Activated CD4-positive, alpha-beta T cell treated with anti-CD3 and anti-CD28 coated beads, Interleukin-10, Interleukin-2, amounts not matched to agents 100 ng/mL and 50 ng/mL, durations not matched to agents 16 hours and 8 hours (primary cell): Measurements from ENCODE around the gene PIAS1.
"Not testable (repeated sequence)": the region's sequence is repeated elsewhere in the genome, so short reads cannot be mapped to it uniquely, and the experiment has no call there.

Source experiments
- DNase-seq: peaks from one replicate; pipeline ENCODE4 v3.0.0-alpha.2; 2020

The PIAS1 gene

GRCh38 chr15:68038246-68038645 lies 15.9 kb upstream of the PIAS1 start:
- DNase-seq = no peak

DNA sequence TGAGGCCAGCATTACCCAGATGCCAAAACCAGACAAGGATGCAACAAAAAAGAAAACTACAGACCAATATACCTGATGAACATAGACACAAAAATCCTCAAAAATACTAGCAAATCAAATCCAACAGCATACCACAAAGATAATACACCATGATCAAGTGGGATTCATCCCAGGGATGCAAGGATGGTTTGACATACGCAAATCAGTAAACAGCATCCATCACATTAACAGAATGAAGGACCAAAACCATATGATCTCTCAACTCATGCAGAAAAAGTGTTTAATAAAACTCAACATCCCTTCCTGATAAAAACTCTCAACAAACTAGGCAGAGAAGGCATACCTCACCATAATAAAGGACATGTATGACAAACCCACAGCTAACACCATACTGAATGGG lies 14.0 kb upstream of the PIAS1 start:
- DNase-seq = no peak

GRCh38 chr15:68042156-68042854 lies 11.8 kb upstream of the PIAS1 start:
- DNase-seq = no peak

DNA sequence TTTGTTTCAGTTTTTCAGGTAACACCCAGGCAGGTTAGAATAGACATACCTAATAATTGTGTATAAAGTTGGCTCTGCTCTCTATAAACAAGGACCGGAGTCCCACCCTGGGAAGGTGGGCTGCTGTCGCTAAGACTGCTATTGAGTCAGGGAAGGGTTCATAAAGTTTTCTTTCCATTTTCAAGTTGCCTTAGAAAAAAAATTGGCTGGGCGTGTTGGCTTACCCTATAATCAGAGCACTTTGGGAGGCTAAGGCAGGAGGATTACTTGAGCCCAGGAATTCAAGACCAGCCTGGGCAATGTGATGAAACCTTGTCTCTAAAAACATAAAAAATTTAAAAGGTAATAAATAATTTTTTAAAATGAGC lies 11.3 kb upstream of the PIAS1 start:
- no peak for DNase-seq

- DNase-seq = no peak
Measured at GRCh38 chr15:68045289-68046265, 8.5 kb upstream of the PIAS1 start.

- DNase-seq = no peak
Measured at GRCh38 chr15:68047826-68048225, 6.3 kb upstream of the PIAS1 start.

GRCh38 chr15:68051109-68051508 lies 3.0 kb upstream of the PIAS1 start:
- DNase-seq = no peak

DNA sequence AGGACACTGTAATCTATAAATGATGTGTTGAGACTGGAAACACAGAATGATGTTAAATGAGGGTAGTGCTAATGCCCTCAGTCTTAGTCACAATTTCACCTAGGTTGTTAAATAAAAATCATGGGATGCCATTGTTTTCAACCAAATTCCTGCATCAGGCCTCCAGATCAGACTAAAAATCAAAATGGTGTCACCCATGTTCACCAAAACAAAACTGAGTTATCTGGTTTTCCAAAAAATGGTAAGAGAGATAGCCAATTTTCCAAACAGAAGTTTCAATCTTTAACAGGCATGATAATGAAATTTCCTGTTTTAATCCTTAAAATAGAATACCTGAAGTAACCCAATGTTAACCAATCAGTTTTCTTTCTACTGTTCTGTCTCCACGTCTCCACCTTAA lies 2.2 kb upstream of the PIAS1 start:
- no peak for DNase-seq

DNA sequence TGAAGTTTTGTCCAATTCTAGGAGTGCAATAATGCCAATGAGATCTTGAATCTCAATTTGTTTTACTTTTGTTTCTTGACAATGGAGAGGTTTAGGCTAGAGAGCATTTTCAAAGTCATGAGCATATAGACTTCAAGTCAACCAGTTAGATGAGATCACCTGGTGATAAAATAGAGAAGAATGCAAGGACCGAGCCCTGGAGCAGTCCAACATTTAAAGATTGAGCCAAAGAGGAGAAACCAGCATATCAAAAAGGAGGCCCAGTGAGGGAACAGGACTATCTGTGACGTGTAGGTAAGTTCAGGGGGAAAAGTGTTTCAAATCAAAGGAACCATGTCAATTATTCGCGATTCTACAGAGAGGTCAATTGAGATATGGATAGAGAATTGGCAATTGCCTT lies 1.7 kb upstream of the PIAS1 start:
- no peak for DNase-seq

GRCh38 chr15:68053001-68053400 lies 1.1 kb upstream of the PIAS1 start:
- DNase-seq = no peak

GRCh38 chr15:68054628-68055223 lies 611 bp downstream of the PIAS1 start:
- peak; percentile 34 for DNase-seq

DNA sequence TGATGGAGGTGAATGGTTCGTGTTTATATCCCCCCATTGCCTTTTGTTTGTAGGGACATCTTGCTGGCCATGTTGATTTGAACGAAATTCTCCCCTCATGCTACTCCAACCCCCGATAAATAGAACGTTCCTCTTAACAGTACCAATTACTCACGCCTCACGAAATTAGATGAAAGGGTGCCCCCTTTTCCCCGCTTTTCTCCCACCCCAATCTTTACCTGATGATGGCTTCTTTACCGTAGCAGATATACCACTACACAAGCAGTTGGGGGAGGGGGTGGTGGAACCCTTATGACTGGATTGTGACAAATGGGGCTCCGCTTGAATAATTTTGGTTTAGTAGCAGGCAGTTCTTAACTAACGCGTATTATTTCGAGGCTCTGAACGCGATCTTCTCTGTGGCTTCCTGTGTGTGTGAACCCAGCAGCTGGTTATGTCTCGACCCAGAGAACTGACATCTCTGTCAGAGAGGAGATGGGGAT lies 1.1 kb downstream of the PIAS1 start:
- DNase-seq = peak; percentile 78

DNA sequence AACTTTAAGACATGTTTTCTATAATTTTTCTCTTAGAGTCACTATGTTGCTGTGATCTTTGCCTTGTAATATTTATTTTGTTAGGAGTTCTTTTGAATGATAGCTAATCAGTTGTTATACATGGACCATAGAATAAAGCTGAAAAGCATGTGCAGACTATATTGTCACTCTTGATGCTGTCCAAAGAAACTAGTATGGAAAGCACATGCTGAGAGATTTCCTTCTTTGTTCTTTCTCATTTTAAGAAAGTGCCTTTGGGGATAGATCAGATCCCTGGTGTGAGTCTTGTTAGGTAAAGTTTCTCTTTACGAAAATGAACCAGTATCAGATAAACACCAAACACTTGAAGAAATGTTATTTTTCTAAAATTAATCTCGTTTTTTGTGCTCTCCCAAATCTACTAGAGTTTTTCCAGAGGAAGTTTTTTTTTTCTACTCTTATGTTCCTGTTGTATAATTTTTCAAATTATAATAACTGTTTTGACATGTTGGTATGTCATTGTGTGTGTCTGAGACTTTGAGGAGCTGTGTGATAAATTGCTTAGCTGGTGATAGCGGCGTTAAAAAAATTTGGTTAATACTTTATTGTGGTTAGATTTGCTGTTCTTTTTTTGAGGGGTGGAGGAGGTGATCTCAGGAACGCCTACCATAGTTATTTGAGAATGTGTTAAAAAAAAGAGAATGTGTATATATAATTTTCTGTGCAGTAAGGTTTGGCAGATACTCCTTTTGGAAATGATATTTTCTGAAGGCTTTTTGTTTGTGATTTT lies 2.2 kb downstream of the PIAS1 start:
- no peak for DNase-seq

DNA sequence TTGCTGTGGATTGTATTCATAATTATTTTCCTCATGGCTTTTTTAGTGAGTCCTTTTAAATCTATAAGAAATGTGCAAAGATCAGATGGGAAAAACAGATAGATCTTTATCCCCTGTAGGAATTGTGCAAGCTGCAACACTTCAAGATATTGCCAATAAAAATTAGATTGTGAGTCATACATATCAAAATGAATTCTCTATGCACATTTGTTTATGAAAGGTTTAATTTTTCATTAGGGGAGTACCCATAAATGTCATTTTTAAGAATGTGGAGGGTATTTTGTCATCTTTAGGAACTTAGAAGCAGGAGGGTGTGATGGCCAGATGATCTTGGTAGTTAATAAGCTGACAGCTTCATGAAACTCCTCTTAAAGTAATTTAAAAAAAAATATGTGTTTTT lies 2.9 kb downstream of the PIAS1 start:
- no peak for DNase-seq

DNA sequence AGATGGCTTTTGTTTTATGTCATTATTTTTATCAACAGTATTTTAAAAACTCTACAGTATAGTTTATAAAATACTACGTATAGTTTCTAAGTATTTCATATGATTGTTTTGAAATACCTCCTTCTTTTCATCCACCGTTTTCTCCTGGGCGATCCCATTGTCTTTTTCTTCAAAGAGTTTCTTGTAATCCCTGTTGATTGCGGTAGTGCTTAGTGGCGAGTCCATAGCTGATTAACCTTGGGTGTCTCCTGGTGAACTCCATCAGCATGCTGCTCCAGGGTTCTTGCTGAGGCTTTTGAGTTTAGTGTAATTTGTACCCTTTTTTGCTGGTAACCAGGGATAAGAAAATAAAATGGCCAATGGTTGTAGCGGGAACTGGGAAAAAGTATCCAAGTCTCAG lies 3.6 kb downstream of the PIAS1 start:
- no peak for DNase-seq

GRCh38 chr15:68058970-68059369 lies 4.9 kb downstream of the PIAS1 start:
- not testable (repeated sequence) for DNase-seq

- DNase-seq = no peak
Measured at GRCh38 chr15:68059630-68060029, 5.5 kb downstream of the PIAS1 start.

GRCh38 chr15:68061171-68061570 lies 7.1 kb downstream of the PIAS1 start:
- no peak for DNase-seq

DNA sequence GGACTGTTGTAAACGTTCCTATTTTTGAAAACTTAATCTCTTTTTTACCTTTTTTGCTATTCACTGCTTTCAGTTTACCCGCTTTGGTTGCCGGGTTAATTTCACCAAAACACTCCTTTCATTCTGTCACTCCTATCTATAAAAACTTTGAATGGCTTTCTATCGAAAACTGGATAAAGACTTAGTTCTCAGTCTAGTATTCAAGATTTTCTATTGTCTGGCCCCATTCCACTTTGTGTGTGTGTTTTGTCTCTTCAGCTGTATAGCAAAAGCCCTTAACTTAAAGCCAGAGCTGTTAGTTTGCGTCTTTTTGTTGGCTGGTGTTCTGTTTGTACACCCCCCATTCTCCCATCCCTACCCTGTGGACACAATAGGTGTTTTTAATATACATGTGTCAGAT lies 7.5 kb downstream of the PIAS1 start:
- no peak for DNase-seq

DNA sequence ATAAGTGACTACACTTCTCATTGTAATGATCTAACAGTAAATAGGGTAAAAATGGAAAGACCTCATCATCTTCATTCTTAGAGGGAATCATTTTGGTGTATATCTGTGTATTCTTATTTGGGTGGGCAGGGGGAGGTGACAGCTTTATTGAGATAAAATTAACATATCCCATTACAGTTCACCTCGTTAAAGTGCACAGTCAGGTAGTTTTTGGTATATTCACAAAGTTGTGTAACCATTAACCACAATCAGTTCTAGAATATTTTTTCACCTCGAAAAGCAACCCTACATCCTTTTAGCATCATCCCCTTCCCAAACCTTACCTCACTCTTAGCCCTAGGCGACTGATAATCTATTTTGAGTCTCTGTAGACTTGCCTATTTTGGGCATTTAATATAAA lies 8.1 kb downstream of the PIAS1 start:
- DNase-seq = no peak

DNA sequence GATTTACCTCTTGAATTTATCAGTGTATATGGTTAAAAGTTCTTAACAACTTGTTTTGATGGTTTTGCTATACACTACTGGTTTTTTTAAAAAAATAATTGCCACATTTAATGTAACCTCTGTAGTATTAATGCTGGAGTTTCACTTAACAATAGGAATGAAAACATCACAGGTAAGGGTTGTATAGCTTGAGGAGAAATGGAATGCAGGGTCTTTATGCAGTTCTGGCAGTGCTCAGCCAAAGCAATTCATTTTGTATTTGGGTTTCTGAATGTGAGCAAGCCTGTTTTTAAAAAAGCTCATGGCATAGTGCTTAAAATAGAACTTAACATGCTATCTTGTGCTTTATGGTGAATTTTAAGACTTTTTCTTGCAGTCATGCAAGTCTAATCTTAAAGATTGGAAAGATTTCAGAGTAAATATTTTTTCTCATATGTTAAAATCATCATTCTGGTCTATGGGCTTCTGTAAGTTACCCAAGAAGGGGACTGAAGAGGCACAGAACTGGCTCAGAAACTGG lies 8.9 kb downstream of the PIAS1 start:
- no peak for DNase-seq

- no peak for DNase-seq
Measured at GRCh38 chr15:68063606-68064005, 9.5 kb downstream of the PIAS1 start.
